HG02678 (cell line): ENCODE data around the gene GPRC5B.

Source experiments
- ATAC-seq: cut with Tn5 transposase; IDR thresholded peaks from one replicate; pipeline ENCODE4 v1.9.1; 2021; ENCODE audit warnings: mild to moderate bottlenecking, moderate library complexity; ENCODE audit not compliant: unreplicated experiment

GPRC5B gene

DNA sequence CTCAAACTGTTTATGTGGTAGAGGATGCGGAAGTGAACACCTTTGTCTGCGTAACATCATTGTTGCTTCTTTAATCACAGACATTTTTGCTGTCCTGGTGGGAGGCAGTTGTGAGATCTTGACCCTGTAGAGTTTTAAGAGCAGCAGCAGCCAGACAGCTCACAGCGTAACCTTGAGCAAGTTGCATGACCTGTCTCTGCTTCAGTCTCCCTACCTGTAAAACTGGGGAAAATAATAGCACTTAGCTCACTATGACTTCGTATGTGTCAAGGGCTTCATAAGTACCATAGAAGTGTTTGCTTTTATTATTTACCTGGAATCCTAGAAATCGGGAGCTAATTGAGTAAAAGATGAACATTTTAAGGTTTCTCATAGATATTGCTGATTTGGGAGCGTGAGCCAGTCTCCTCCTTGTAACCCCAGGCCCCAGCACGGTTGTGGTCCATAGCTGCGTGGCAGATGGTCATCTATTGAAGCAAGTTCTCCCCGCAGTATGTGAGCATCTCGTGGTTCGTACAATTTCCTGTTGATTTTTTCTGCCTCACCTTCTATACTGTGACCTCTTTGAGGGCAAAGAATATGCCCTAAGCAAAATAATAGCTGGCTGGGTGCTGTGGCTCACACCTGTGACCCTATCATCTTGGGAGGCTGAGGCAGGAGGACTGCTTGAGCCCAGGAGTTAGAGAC is 34.4 kb downstream of the GPRC5B start:
- no peak for ATAC-seq

DNA sequence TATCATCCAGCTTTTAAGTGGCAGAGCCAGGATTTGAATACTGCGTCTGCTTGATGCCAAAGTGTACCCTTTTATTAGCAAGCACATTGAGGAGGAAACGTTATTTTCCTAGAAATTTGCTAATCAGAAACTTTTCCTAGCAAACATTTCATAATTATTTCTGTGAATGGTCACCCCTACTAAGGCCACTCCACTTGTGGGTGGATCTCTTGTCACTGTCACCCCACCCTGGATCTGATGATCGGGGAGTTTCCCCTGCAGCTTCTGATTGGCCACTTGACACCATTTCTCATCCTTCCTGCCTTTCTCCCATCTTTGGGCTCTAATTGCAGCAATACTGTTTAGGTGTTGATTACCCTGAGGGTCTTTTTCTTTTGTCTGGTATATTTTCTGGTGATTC is 35.9 kb downstream of the GPRC5B start:
- no peak for ATAC-seq

DNA sequence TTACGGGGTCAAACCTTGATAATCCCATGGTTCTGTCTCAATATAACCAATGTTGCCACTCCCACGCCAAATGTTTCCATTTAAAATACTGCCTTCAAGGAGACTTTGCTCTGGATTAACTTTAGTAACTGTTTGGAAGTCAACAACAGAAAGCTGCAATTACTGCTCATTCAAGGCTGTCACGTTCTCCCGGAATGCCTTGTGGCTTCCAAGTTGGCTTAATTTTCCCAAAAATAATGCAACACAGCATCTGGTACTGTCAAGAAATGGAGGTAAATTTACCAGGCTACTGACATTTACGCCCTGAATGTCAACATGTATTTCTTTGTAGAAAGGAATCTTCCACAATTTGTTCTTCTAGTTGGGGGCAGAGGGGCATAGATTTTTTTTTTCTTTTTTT is 38.2 kb downstream of the GPRC5B start:
- no peak for ATAC-seq

DNA sequence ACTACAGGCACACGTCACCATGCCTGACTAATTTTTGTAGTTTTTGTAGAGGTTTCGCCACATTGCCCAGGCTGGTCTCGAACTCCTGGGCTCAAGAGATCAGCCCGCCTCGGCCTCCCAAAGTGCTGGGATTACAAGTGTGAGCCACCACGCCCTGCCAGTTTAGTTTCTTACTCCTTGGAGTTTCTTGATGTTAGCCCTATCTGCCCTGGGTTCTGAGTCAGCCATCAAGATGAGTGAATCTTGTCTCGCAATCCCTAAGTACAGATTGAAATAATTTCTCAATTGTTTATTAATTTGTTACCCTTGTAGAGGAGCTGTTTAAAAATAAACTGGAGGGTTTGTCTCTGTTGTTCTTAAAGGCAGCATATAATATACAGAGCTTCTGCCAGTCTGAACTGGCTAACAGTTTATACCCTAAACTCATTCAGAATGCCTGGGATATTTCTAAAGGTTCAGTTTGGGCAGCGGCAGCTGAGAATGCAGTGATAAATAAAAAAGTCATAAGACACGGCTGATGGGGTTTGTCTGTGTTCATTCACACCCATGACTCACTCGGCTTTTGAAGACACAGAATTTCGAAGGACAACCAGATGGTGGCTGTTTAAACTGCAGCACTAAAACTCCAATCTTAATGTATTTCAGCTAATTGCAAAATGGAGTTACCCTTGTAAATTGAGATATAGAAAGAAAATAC is 39.6 kb downstream of the GPRC5B start:
- ATAC-seq = no peak

DNA sequence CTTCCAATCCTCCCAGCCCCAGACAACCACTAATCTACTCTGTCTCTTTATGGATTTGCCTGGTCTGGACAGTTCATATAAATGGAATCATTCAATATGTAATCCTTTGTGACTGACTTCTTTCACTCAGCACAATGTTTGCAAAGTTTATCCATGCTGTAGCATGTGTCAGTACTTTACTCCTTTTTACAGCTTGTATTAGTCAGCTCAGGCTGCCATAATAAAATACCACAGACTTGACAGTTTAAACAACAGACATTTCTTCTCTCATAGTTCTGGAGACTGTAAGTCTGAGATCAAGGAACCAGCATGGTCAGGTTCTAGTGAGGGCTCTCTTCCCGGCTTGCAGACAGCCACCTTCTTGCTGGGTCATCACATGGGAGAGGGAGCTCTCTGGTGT is 41.3 kb downstream of the GPRC5B start:
- ATAC-seq = no peak

DNA sequence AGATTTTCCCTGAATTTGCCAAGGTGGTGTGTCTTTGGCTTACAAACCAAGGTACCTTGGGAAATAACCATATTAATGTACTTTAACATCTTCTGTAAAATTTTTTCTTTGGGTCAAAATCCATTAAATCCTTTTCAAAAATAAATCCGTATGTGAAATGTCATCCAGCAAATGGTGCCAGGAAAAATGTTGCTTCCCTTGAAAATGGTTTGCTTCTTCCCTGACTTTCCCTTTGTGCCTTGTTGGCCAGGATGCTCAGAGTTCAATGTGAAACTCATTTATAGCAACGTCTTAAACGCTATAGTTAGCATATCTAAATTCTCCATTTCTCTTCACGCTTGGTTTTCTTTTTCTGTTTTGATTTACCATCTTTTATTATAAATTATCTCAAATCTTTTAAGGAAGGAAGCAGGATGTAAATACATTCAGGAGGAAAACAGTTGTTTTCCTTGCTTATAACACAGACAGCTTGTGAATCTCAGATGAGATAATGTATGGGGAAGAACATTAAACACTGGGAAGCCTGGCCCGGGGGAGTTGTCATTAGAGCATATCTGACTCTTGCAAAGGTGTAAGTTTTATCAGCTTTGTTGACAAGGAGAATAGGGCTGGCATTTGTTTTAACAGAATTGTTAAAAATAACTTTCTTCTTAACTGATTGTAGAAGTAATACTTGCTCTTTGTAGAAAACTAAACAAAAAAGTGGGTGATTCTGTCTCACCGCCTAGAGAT is 42.1 kb downstream of the GPRC5B start:
- ATAC-seq = no peak

DNA sequence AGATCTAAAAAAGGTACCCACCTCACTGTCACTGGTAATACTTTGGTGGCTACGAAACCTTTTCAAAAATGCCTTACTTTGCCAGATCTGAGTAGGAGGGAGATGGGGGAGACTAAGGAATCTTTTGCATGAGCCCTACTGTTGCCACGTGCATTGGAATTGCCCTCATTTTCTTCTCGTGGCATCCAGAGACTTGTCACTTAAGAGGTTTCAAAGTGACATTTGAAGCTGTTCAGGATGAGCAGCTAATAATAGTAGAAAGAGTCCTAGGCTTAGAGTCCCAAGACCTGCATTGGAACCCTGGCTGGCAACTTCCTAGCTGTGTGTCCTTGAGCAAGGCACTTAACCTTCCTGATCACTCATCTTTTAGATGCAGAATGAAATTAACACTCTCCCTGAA is 43.5 kb downstream of the GPRC5B start:
- no peak for ATAC-seq

DNA sequence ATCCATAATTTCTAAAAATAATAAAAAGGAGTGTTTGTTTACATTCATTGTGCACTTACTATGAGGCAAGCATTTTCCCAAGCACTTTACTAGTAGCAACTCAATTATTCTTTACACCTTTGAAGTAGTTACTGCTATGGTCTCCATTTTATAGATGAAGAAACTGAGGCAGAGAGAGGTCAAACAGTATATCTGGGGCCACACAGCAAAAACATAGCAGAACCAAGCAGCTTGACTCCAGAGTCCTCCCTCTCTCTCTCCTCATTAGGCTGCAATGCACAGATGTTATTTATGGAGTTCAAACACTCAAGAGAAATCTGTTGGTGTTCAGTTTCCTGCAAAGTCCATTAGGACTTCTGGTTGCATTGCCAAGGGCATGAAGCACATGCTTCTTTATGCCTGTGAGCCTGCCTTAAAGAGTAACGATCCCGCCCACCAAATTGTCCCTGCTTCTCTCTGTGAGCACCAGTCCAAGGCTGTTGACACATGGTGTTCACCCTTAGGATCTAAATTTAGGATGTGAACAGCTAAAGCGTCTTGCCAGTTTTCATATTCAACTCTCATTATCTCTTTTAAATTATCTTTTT is 44.0 kb downstream of the GPRC5B start:
- no peak for ATAC-seq

DNA sequence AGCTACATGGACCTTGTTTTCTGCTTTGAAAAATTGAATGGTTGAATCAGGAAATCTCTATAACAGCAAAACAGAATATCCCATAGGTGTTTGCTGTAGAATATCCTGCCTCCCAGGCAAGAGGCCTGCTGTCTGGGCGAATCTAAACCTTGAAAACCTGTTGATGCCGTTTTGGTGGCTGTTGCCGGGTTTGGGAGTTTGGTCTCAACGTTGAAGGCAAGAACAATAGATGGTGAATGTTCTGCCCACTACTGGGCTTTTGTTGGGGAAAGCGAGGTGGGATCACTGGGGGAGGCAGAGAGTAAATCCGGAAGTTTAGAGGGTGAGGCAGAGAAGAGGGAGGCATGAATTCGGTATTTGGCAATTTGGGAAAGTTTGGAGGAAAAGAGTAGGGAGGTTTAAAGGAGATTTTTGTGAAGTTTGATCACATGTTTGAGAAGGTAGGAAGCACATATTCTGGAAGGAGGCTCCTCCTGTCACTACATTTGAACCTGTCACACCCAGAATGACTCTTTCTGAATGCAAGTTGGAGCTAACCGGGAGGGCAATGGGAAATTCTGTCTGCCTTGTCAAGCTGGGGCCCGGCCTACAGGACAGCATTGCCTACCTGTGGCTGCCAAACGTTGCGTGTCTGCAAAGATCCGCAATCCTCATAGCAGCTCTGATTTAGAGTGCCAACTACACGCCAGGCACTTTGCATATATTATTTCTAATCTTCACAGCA is 46.5 kb downstream of the GPRC5B start:
- no peak for ATAC-seq

DNA sequence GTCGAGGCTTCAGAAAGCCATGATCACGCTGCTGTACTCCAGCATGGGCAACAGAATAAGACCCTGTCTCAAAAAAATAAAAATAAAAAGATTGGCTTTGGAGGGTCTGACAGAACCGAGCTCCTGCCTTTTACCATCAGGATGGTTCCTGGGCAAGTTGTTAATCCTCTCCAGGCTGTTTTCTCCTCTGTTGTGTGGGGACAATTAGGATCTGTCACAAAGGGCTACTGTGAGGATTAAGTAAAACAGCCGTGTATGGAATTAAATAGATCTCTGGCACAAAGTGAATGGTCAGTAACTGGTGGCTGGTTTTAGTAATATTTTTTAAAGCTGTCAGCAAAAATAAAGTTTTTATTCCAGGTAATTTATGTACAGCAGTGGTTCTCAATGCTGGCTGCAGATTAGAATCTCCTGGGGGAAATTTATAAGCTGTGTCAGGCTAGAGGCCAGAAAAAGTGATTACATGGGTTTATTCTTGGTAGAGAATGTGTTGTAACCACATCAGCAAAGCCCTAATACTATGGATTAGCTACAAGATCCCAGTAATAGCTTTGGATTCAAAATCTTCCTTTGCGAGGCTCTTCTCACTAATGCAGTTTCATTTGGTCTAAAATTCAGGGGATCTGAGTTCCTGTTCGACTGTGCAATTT is 47.2 kb downstream of the GPRC5B start:
- no peak for ATAC-seq

DNA sequence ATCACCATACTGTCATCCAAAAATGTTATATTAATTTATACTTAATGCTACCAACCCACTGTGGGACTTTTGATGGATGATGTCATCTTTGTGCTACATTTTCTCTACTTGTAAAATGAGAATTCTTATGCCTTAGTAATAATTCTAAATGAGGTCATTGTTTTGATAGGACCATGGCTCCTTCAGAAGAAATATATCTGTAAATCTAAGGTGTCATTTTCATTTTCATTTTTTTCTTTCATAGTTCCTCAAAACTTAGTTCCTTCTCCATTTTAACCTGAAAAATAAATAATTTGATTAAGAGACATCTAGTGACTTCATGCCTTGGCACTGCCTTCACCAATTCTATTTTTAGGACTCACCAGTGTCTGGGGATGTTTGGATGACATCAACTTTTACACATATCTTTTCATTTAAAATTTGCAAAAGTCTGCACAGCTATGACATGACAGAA is 48.7 kb downstream of the GPRC5B start:
- ATAC-seq = no peak

DNA sequence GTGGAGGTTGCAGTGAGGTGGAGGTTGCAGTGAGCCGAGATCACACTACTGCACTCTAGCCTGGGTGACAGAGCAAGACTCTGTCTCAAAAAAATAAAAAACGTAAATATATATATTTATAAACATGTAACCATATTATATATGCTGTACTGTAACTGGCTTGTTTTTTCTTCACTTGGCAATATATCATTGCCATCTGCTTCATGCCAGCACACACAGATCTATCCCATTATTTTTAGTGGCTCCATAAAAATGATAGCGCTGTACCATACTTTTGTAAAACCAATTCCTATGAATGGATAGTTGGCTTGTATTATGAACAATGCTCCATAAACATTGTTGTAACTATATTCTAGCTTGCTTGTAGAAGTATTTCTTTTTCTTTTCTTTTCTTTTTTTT is 49.5 kb downstream of the GPRC5B start:
- no peak for ATAC-seq

DNA sequence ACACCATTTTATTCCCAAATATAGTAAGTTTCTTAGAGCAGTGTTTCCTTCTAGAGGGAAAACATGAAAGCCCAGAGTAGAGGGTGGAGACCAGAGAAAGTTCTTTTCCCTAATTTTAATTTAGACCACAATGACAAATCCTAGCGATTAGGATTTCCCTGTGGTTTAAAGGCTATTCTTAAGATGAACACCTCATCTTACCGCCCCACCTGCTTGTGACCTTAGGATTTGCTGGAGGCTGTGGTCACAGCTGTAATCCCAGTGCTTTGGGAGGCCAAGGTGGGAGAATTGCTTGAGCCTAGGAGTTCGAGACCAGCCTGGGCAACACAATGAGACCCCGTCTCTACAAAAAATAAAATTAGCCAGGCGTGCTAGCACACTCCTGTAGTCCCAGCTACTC is 51.1 kb downstream of the GPRC5B start:
- ATAC-seq = no peak

DNA sequence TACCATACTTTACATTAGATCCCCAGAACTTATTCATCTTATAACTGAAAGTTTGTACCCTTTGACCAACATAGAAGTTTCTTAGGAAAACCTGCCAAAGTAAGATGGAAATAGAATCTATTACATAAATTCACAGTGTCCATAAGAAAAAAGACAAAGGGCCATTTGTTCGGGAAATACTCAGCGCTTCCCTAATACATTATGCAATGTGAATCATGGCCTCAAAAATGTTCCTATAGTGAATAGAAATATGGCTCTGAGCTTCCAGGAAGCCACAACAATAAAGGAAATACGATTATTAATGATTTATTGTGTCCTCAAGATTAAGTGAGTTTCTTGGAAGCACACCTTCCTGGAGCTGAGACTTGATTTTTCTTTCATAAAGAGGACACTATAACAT is 51.5 kb downstream of the GPRC5B start:
- no peak for ATAC-seq

DNA sequence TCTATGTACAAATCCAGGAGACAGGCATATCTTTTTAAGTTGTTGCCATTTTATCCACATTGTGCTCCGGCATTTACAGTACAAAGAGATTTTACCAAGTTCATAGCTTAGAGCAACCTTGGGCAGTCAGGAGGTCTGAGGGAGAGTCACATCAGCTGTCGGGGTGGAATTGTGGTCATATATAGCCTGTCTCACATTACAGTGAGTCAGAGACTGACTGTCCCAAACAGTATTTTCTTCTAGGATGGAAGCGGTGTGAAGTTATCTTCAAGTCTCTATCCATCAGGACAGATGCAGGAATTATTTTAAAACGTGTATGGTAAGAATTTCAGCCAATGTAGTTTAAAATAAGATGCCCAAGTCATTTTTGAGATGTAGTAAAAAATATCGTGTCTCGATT is 53.0 kb downstream of the GPRC5B start:
- ATAC-seq = no peak

DNA sequence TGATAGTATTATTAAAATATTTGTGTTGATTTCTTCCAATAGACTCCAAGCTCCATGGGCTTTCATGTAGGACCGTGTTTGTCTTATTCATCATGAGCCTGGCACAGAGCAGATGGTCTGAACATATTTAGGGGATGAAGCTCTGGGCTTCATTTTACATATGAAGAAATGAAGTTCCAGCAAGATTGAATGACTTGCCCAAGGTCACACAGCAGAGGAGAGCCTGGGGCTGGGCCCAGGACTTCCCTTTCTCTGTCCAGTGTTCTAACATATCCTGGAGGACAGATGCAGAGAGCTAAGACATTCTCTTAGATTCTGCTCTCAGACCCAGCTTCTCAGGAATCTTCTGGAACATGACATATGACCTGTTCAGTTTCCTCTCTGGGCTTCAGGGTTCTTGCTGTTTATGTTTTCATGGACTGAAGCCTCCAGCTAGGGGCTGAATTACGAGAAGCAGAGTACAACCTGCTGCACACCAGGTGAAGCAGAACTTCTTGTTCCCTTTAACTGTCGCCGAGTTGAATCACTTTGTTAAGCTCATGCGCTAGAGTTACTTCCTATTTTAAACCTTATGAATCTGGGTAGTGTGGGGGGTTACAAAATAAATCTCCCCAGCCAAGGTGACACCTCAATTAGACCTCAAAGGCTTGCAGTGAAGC is 53.6 kb downstream of the GPRC5B start:
- no peak for ATAC-seq

DNA sequence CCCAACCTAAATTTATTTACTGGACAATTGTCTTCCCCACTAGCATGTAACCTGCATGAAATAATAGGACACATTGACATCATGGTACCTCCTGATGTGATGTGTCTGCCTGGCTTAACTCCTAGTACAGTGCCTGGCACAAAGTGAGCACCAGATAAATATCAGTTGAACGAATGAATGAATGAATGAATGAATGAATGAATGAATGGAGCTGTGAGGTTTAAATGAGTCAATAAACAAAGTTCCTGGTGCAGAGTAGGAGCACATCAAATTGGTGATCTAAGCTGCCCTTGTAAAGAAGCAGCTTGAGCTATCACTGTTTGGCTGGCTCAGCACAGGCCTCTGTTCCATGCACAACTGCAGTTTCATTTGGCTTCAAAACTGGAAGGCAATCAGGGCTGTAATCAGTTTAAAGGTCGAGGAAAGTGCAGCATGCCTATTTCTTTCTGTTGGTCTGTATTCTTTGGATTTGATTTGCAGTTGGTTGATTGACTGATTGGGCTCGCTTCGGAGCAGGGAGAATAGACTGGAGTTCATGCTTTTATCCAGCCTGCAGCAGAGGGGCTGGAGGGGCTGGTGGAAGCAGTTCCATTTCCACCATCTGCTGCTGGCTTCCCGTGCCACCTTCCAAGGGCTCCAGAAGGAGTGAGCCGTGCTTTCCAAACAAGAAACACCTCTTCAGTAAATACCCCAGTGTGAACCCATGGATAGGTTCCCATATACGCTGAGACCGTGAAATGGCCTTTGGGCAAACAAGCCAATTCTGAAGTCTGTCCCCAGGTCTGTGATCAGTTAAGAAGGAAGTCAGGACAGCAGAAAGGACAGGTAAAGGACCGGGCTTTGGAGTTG is 54.6 kb downstream of the GPRC5B start:
- ATAC-seq = no peak

DNA sequence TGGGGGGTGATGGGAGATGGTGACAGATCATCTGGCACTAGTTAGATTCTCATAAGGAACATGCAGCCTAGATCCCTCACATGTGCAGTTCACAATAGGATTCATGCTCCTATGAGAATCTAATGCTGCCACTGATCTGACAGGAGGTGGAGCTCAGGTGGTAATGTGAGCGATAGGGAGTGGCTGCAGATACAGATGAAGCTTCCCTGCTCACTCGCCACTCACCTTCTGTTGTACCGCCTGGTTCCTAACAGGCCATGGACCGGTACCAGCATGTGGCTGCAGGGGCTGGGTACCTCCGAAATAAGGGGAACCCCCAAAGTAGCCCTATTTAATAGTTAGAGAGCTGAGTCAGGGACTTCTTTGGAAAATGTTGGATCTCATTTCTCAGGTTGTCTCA is 60.4 kb downstream of the GPRC5B start:
- no peak for ATAC-seq

DNA sequence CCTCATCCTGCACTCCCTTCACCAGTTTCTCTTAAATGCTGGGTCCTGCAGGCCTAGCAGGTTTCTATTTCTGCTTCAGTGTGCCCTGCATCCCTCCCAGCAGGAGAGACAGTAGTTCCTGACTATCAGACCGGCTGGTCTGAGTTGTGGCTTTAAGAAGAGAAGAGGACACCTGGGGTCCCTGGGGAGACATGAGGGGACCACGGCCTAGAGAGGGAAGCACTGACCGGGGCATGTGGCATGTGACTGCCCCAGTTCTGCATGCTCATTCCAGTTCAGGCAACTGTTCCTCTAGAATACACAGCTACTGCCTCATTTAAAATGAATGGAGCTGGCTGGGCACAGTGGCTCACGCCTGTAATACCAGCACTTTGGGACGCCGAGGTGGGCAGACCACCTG is 61.3 kb downstream of the GPRC5B start:
- no peak for ATAC-seq
